AG04450 (cell line): ENCODE results near the gene FOSB. TPM values are rescaled to one million over a fixed set of nuclear protein-coding genes. Genes with fewer than 3 reads are reported as not detected.

Experiments used
- CTCF ChIA-PET: fragments of 300-600, 350-600 bp; formaldehyde crosslinking; extraction: SDS; loops from one replicate; lab custom pipeline; 2022; ENCODE audit warnings: antibody characterized with exemption, inconsistent platforms; lab: Charles Lee
- POLR2A ChIA-PET: fragments of 350-600 bp; formaldehyde crosslinking; extraction: SDS; loops from one replicate; lab custom pipeline; 2021; ENCODE audit warnings: antibody characterized with exemption, inconsistent platforms; lab: Yijun Ruan, JAX
- DNase-seq: peaks from one replicate; pipeline ENCODE4 v3.0.0-alpha.2; 2011; ENCODE audit warnings: low read depth, low spot score
- H3K27ac ChIP-seq: one replicate; pipeline ENCODE4 v1.5.1; 2012; ENCODE audit warnings: low read depth, low read length, control low read depth
- H3K27me3 ChIP-seq: one replicate; pipeline ENCODE4 v1.6.0; 2012; ENCODE audit warnings: low read length; ENCODE audit not compliant: control insufficient read depth, insufficient read depth
- H3K4me3 ChIP-seq: 2 replicates; pipeline ENCODE4 v1.5.1; 2011; ENCODE audit warnings: mild to moderate bottlenecking, low read depth, low read length, control low read depth
- H3K9me3 ChIP-seq: 2 replicates; pipeline ENCODE4 v1.5.1; 2012; ENCODE audit warnings: low read length; ENCODE audit not compliant: control insufficient read depth, insufficient read depth
- polyA plus RNA-seq: library from polyadenylated mRNA; depleted of rRNA; stranded (reverse); fragments of >200 nt; gene quantifications from 2 replicates; pipeline ENCODE4 v1.2.3, GENCODE V29; 2011
- TF ChIP-seq, protein P1 (sequence below): IDR thresholded peaks from 2 replicates; pipeline ENCODE4 v1.5.1; 2011; ENCODE audit warnings: low read depth, low read length, control low read depth, inconsistent platforms

FOSB gene
- polyA plus RNA-seq, 1 experiment: 1.3 TPM

DNA sequence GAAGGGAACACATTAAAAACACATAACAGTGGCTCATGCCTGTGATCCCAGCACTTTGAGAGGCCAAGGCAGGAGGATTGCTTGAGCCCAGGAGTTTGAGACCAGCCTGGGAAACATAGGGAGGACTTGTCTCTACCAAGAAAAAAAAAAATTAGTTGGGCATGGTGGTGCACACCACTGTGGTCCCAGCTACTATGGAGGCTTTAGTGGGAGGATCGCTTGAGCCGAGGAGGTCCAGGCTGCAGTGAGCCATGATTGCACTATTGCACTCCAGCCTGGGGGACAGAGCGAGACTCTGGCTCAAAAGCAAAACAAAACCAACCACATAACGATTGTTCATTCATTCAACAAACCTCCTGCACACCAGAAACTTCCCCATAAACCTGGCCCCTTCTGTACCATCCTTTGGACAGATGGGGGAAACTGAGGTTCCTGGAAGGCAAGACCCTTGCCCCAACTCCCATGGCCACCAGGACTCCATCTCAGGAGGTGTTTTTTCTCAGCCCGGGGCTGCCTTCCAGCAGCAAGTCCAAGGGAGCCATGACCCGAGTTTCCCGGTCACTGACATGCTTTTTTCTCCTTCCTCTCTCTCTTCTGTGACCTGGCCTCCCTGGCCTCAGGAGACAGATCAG is 4.3 kb downstream of the FOSB start:
- Histone ChIP-seq H3K27ac (no peak overlapping the region), H3K9me3 (no peaks in the 10 kb centered on the region; the same call in 1 of the 2 replicates), H3K4me3 (peak overlapping the region; percentile 44; the same call in 1 of the 2 replicates), H3K27me3 (no peaks in the 10 kb centered on the region)
- no peak for DNase-seq
- CTCF ChIA-PET: interaction anchor here (1.6 to 2.7 kb wide), 3 partner anchors 13 to 44 kb away, joined by 3 to 12 read pairs (median 8); no protein-coding TSS in a partner anchor
- POLR2A ChIA-PET: interaction anchor here (0.6 kb wide), 1 partner anchor 96 kb away, joined by 7 read pairs; no protein-coding TSS in a partner anchor
- TF ChIP-seq, protein P1, sequence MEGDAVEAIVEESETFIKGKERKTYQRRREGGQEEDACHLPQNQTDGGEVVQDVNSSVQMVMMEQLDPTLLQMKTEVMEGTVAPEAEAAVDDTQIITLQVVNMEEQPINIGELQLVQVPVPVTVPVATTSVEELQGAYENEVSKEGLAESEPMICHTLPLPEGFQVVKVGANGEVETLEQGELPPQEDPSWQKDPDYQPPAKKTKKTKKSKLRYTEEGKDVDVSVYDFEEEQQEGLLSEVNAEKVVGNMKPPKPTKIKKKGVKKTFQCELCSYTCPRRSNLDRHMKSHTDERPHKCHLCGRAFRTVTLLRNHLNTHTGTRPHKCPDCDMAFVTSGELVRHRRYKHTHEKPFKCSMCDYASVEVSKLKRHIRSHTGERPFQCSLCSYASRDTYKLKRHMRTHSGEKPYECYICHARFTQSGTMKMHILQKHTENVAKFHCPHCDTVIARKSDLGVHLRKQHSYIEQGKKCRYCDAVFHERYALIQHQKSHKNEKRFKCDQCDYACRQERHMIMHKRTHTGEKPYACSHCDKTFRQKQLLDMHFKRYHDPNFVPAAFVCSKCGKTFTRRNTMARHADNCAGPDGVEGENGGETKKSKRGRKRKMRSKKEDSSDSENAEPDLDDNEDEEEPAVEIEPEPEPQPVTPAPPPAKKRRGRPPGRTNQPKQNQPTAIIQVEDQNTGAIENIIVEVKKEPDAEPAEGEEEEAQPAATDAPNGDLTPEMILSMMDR: no peak

DNA sequence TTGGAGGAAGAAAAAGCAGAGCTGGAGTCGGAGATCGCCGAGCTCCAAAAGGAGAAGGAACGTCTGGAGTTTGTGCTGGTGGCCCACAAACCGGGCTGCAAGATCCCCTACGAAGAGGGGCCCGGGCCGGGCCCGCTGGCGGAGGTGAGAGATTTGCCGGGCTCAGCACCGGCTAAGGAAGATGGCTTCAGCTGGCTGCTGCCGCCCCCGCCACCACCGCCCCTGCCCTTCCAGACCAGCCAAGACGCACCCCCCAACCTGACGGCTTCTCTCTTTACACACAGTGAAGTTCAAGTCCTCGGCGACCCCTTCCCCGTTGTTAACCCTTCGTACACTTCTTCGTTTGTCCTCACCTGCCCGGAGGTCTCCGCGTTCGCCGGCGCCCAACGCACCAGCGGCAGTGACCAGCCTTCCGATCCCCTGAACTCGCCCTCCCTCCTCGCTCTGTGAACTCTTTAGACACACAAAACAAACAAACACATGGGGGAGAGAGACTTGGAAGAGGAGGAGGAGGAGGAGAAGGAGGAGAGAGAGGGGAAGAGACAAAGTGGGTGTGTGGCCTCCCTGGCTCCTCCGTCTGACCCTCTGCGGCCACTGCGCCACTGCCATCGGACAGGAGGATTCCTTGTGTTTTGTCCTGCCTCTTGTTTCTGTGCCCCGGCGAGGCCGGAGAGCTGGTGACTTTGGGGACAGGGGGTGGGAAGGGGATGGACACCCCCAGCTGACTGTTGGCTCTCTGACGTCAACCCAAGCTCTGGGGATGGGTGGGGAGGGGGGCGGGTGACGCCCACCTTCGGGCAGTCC is 5.0 kb downstream of the FOSB start:
- Histone ChIP-seq H3K27me3 (no peaks in the 10 kb centered on the region), H3K4me3 (peak overlapping the region; percentile 44), H3K27ac (no peak overlapping the region), H3K9me3 (no peaks in the 10 kb centered on the region; the same call in 1 of the 2 replicates)
- ChIA-PET POLR2A (interaction anchor here (0.6 kb wide), 2 partner anchors 96 to 837 kb away, joined by 5 to 7 read pairs; no protein-coding TSS in a partner anchor), CTCF (interaction anchor here (1.6 to 2.7 kb wide), 3 partner anchors 13 to 45 kb away, joined by 3 to 12 read pairs (median 8); no protein-coding TSS in a partner anchor)
- TF ChIP-seq, protein P1: no peak
- no peak for DNase-seq

DNA sequence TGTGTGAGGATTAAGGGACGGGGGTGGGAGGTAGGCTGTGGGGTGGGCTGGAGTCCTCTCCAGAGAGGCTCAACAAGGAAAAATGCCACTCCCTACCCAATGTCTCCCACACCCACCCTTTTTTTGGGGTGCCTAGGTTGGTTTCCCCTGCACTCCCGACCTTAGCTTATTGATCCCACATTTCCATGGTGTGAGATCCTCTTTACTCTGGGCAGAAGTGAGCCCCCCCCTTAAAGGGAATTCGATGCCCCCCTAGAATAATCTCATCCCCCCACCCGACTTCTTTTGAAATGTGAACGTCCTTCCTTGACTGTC is 5.5 kb downstream of the FOSB start:
- POLR2A ChIA-PET: interaction anchor here (0.6 kb wide), 1 partner anchor 838 kb away, joined by 5 read pairs; no protein-coding TSS in a partner anchor
- Histone ChIP-seq H3K27ac (no peak overlapping the region), H3K4me3 (no peak overlapping the region), H3K9me3 (no peaks in the 10 kb centered on the region; the same call in 1 of the 2 replicates), H3K27me3 (no peaks in the 10 kb centered on the region)
- CTCF ChIA-PET: interaction anchor here (1.6 to 2.7 kb wide), 2 partner anchors 12 to 34 kb away, joined by 8 to 12 read pairs; no protein-coding TSS in a partner anchor
- no peak for DNase-seq
- TF ChIP-seq, protein P1: no peak

DNA sequence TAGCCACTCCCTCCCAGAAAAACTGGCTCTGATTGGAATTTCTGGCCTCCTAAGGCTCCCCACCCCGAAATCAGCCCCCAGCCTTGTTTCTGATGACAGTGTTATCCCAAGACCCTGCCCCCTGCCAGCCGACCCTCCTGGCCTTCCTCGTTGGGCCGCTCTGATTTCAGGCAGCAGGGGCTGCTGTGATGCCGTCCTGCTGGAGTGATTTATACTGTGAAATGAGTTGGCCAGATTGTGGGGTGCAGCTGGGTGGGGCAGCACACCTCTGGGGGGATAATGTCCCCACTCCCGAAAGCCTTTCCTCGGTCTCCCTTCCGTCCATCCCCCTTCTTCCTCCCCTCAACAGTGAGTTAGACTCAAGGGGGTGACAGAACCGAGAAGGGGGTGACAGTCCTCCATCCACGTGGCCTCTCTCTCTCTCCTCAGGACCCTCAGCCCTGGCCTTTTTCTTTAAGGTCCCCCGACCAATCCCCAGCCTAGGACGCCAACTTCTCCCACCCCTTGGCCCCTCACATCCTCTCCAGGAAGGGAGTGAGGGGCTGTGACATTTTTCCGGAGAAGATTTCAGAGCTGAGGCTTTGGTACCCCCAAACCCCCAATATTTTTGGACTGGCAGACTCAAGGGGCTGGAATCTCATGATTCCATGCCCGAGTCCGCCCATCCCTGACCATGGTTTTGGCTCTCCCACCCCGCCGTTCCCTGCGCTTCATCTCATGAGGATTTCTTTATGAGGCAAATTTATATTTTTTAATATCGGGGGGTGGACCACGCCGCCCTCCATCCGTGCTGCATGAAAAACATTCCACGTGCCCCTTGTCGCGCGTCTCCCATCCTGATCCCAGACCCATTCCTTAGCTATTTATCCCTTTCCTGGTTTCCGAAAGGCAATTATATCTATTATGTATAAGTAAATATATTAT is 6.1 kb downstream of the FOSB start:
- no peak for DNase-seq
- H3K4me3 ChIP-seq: no peak overlapping the region
- H3K27ac ChIP-seq: no peak overlapping the region
- H3K27me3 ChIP-seq: no peaks in the 10 kb centered on the region
- TF ChIP-seq, protein P1: no peak
- ChIA-PET POLR2A (no interaction called here), CTCF (interaction anchor here (0.6 to 8.4 kb wide), 4 partner anchors 11 to 46 kb away, joined by 3 to 224 read pairs (median 10); no protein-coding TSS in a partner anchor)
- no peaks in the 10 kb centered on the region; the same call in 1 of the 2 replicates for H3K9me3 ChIP-seq
